SK-N-SH treated with all-trans-retinoic acid at 6 μM for 48 hours (cell line): Measurements from ENCODE around the gene CTRB2.

Experiments
- ARNTL ChIP-seq: fragments of 450-650 bp; formaldehyde crosslinking; IDR thresholded peaks from 2 replicates; pipeline ENCODE4 v1.5.0; 2020; ENCODE audit warnings: low read depth, mild to moderate bottlenecking, moderate library complexity, borderline replicate concordance
- CSDC2 ChIP-seq: fragments of 250-450 bp; sonication (Bioruptor Pico); IDR thresholded peaks from 2 replicates; pipeline ENCODE4 v1.5.0; 2020; ENCODE audit warnings: mild to moderate bottlenecking, moderate library complexity
- ISL1 ChIP-seq: fragments of 250-450 bp; sonication (Bioruptor Pico); IDR thresholded peaks from 2 replicates; pipeline ENCODE4 v2.1.2; 2022; ENCODE audit warnings: mild to moderate bottlenecking, moderate library complexity
- OSR1 ChIP-seq: fragments of 250-450 bp; sonication (Bioruptor Pico); IDR thresholded peaks from 2 replicates; pipeline ENCODE4 v1.8.0; 2022; ENCODE audit warnings: moderate library complexity, mild to moderate bottlenecking, inconsistent platforms
- RARB ChIP-seq: fragments of 250-450 bp; sonication (Bioruptor Pico); IDR thresholded peaks from 2 replicates; pipeline ENCODE4 v1.8.0; 2021; ENCODE audit warnings: mild to moderate bottlenecking, moderate library complexity
- TOX ChIP-seq: fragments of 250-450 bp; sonication (Bioruptor Pico); IDR thresholded peaks from 2 replicates; pipeline ENCODE4 v1.8.0; 2021; ENCODE audit warnings: mild to moderate bottlenecking, moderate library complexity, borderline replicate concordance
- ZC3H10 ChIP-seq: fragments of 250-450 bp; sonication (Bioruptor Pico); IDR thresholded peaks from 2 replicates; pipeline ENCODE4 v1.5.1; 2021; ENCODE audit warnings: mild to moderate bottlenecking, moderate library complexity
- ZFP3 ChIP-seq: fragments of 250-450 bp; sonication (Bioruptor Pico); IDR thresholded peaks from 2 replicates; pipeline ENCODE4 v1.5.0; 2020; ENCODE audit warnings: mild to moderate bottlenecking, moderate library complexity
- TF ChIP-seq, protein P1 (sequence below): fragments of 250-450 bp; sonication (Bioruptor Pico); IDR thresholded peaks from 2 replicates; pipeline ENCODE4 v1.8.0; 2020; ENCODE audit warnings: mild to moderate bottlenecking, moderate library complexity, borderline replicate concordance
- TF ChIP-seq, protein P2 (sequence below): fragments of 250-450 bp; sonication (Bioruptor Pico); IDR thresholded peaks from 2 replicates; pipeline ENCODE4 v1.5.0; 2020; ENCODE audit warnings: mild to moderate bottlenecking, moderate library complexity
- TF ChIP-seq, protein P3 (sequence below): fragments of 250-450 bp; sonication (Bioruptor Pico); IDR thresholded peaks from 2 replicates; pipeline ENCODE4 v1.8.0; 2021; ENCODE audit warnings: low read depth, mild to moderate bottlenecking, moderate library complexity, borderline replicate concordance
- TF ChIP-seq, protein P4 (sequence below): fragments of 250-450 bp; sonication (Bioruptor Pico); IDR thresholded peaks from 2 replicates; pipeline ENCODE4 v1.5.1; 2021; ENCODE audit warnings: mild to moderate bottlenecking, moderate library complexity

DNA sequence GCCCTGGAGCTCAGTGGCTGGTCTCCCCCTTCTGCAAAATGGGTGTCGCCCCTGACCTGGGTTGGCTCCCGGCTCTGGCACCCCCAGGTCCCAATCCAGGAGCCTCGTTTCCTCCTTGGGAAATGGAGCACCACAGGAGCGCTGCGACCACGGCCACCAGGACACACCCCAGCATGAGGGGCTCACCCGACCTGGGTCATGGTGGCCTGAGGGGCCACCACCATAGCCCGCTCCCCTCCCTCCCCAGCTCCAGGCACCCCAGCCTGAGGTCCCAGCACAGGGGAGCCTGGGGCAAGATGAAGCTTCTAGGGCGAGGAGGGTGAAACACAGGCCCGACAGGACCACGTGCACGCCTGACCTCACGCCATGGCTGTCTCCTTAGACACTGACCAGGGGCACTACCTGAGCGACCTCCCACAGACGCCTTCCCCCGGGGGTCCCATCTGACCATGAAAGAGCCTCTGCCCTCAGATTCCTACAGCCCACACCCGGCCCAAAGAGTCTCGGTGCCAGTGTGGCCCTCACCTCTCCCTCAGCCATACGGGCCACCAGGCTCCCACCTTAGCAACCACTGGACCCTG is 32.7 kb upstream of the CTRB2 start:
- TF ChIP-seq, protein P1, sequence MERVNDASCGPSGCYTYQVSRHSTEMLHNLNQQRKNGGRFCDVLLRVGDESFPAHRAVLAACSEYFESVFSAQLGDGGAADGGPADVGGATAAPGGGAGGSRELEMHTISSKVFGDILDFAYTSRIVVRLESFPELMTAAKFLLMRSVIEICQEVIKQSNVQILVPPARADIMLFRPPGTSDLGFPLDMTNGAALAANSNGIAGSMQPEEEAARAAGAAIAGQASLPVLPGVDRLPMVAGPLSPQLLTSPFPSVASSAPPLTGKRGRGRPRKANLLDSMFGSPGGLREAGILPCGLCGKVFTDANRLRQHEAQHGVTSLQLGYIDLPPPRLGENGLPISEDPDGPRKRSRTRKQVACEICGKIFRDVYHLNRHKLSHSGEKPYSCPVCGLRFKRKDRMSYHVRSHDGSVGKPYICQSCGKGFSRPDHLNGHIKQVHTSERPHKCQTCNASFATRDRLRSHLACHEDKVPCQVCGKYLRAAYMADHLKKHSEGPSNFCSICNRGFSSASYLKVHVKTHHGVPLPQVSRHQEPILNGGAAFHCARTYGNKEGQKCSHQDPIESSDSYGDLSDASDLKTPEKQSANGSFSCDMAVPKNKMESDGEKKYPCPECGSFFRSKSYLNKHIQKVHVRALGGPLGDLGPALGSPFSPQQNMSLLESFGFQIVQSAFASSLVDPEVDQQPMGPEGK (CRISPR knock-in tag), result no peak
- TF ChIP-seq TOX, result no peak
- no peak for TF ChIP-seq ZFP3
- TF ChIP-seq, protein P2, sequence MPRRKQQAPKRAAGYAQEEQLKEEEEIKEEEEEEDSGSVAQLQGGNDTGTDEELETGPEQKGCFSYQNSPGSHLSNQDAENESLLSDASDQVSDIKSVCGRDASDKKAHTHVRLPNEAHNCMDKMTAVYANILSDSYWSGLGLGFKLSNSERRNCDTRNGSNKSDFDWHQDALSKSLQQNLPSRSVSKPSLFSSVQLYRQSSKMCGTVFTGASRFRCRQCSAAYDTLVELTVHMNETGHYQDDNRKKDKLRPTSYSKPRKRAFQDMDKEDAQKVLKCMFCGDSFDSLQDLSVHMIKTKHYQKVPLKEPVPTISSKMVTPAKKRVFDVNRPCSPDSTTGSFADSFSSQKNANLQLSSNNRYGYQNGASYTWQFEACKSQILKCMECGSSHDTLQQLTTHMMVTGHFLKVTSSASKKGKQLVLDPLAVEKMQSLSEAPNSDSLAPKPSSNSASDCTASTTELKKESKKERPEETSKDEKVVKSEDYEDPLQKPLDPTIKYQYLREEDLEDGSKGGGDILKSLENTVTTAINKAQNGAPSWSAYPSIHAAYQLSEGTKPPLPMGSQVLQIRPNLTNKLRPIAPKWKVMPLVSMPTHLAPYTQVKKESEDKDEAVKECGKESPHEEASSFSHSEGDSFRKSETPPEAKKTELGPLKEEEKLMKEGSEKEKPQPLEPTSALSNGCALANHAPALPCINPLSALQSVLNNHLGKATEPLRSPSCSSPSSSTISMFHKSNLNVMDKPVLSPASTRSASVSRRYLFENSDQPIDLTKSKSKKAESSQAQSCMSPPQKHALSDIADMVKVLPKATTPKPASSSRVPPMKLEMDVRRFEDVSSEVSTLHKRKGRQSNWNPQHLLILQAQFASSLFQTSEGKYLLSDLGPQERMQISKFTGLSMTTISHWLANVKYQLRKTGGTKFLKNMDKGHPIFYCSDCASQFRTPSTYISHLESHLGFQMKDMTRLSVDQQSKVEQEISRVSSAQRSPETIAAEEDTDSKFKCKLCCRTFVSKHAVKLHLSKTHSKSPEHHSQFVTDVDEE (CRISPR knock-in tag), result no peak
- TF ChIP-seq, protein P3, sequence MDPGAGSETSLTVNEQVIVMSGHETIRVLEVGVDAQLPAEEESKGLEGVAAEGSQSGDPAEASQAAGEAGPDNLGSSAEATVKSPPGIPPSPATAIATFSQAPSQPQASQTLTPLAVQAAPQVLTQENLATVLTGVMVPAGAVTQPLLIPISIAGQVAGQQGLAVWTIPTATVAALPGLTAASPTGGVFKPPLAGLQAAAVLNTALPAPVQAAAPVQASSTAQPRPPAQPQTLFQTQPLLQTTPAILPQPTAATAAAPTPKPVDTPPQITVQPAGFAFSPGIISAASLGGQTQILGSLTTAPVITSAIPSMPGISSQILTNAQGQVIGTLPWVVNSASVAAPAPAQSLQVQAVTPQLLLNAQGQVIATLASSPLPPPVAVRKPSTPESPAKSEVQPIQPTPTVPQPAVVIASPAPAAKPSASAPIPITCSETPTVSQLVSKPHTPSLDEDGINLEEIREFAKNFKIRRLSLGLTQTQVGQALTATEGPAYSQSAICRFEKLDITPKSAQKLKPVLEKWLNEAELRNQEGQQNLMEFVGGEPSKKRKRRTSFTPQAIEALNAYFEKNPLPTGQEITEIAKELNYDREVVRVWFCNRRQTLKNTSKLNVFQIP, result no peak
- TF ChIP-seq ARNTL (CRISPR knock-in tag), result no peak
- TF ChIP-seq OSR1 (CRISPR knock-in tag), result no peak
- no peak for TF ChIP-seq ZC3H10 (CRISPR knock-in tag)
- no peak for TF ChIP-seq ISL1 (CRISPR knock-in tag)
- TF ChIP-seq, protein P4, sequence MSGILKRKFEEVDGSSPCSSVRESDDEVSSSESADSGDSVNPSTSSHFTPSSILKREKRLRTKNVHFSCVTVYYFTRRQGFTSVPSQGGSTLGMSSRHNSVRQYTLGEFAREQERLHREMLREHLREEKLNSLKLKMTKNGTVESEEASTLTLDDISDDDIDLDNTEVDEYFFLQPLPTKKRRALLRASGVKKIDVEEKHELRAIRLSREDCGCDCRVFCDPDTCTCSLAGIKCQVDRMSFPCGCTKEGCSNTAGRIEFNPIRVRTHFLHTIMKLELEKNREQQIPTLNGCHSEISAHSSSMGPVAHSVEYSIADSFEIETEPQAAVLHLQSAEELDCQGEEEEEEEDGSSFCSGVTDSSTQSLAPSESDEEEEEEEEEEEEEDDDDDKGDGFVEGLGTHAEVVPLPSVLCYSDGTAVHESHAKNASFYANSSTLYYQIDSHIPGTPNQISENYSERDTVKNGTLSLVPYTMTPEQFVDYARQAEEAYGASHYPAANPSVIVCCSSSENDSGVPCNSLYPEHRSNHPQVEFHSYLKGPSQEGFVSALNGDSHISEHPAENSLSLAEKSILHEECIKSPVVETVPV (CRISPR knock-in tag), result no peak
- TF ChIP-seq CSDC2 (CRISPR knock-in tag), result no peak
- no peak for TF ChIP-seq RARB (CRISPR knock-in tag)
